ENCODE results near the gene MAP3K2. TPM values are rescaled to one million over a fixed set of nuclear protein-coding genes. Genes with fewer than 3 reads are reported as not detected.

Gene MAP3K2
- total RNA-seq, 4 donors from 2014 or later, result 51.0 to 66.1 (median 64.7) TPM

- TF ChIP-seq, protein P1, sequence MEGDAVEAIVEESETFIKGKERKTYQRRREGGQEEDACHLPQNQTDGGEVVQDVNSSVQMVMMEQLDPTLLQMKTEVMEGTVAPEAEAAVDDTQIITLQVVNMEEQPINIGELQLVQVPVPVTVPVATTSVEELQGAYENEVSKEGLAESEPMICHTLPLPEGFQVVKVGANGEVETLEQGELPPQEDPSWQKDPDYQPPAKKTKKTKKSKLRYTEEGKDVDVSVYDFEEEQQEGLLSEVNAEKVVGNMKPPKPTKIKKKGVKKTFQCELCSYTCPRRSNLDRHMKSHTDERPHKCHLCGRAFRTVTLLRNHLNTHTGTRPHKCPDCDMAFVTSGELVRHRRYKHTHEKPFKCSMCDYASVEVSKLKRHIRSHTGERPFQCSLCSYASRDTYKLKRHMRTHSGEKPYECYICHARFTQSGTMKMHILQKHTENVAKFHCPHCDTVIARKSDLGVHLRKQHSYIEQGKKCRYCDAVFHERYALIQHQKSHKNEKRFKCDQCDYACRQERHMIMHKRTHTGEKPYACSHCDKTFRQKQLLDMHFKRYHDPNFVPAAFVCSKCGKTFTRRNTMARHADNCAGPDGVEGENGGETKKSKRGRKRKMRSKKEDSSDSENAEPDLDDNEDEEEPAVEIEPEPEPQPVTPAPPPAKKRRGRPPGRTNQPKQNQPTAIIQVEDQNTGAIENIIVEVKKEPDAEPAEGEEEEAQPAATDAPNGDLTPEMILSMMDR (IDR thresholded peaks at IDR 0.05; ENCODE audit: low read depth), result no peak
These were observed 36.1 kb upstream of the MAP3K2 start for GRCh38 chr2:127423880-127424279.

DNA sequence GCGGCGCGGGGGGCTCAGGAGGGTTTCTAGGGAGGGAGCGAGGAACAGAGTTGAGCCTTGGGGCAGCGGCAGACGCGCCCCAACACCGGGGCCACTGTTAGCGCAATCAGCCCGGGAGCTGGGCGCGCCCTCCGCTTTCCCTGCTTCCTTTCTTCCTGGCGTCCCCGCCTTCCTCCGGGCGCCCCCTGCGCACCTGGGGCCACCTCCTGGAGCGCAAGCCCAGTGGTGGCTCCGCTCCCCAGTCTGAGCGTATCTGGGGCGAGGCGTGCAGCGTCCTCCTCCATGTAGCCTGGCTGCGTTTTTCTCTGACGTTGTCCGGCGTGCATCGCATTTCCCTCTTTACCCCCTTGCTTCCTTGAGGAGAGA is 35.7 kb upstream of the MAP3K2 start:
- TF ChIP-seq, protein P1 (IDR thresholded peaks at IDR 0.05; ENCODE audit: low read depth), result no peak

DNA sequence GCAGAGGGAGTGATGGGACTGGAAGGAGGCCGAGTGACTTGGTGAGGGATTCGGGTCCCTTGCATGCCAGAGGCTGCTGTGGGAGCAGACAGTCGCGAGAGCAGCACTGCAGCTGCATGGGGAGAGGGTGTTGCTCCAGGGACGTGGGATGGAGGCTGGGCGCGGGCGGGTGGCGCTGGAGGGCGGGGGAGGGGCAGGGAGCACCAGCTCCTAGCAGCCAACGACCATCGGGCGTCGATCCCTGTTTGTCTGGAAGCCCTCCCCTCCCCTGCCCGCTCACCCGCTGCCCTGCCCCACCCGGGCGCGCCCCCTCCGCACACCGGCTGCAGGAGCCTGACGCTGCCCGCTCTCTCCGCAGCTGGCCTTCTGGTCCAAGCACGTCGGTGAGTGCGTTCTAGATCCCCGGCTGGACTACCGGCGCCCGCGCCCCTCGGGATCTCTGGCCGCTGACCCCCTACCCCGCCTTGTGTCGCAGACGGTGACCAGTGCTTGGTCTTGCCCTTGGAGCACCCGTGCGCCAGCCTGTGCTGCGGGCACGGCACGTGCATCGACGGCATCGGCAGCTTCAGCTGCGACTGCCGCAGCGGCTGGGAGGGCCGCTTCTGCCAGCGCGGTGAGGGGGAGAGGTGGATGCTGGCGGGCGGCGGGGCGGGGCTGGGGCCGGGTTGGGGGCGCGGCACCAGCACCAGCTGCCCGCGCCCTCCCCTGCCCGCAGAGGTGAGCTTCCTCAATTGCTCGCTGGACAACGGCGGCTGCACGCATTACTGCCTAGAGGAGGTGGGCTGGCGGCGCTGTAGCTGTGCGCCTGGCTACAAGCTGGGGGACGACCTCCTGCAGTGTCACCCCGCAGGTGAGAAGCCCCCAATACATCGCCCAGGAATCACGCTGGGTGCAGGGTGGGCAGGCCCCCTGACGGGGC is 35.0 kb upstream of the MAP3K2 start:
- TF ChIP-seq, protein P1 (IDR thresholded peaks at IDR 0.05; ENCODE audit: low read depth), result no peak

DNA sequence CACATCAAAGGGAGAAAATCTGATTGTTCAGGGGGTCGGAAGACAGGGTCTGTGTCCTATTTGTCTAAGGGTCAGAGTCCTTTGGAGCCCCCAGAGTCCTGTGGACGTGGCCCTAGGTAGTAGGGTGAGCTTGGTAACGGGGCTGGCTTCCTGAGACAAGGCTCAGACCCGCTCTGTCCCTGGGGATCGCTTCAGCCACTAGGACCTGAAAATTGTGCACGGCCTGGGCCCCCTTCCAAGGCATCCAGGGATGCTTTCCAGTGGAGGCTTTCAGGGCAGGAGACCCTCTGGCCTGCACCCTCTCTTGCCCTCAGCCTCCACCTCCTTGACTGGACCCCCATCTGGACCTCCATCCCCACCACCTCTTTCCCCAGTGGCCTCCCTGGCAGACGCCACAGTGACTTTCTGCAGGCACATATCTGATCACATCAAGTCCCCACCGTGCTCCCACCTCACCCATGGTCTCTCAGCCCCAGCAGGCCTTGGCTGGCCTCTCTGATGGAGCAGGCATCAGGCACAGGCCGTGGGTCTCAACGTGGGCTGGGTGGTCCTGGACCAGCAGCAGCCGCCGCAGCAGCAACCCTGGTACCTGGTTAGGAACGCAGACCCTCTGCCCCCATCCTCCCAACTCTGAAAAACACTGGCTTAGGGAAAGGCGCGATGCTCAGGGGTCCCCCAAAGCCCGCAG is 34.2 kb upstream of the MAP3K2 start:
- TF ChIP-seq, protein P1 (IDR thresholded peaks at IDR 0.05; ENCODE audit: low read depth), result no peak

GRCh38 chr2:127421116-127421800 is 33.5 kb upstream of the MAP3K2 start:
- TF ChIP-seq, protein P1 (IDR thresholded peaks at IDR 0.05; ENCODE audit: low read depth), result no peak

DNA sequence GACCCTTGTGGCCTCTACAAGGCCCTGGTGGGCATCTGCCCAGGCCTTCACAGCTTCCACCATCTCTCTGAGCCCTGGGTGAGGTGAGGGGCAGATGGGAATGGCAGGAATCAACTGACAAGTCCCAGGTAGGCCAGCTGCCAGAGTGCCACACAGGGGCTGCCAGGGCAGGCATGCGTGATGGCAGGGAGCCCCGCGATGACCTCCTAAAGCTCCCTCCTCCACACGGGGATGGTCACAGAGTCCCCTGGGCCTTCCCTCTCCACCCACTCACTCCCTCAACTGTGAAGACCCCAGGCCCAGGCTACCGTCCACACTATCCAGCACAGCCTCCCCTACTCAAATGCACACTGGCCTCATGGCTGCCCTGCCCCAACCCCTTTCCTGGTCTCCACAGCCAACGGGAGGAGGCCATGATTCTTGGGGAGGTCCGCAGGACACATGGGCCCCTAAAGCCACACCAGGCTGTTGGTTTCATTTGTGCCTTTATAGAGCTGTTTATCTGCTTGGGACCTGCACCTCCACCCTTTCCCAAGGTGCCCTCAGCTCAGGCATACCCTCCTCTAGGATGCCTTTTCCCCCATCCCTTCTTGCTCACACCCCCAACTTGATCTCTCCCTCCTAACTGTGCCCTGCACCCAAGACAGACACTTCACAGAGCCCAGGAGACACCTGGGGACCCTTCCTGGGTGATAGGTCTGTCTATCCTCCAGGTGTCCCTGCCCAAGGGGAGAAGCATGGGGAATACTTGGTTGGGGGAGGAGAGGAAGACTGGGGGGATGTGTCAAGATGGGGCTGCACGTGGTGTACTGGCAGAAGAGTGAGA is 32.5 kb upstream of the MAP3K2 start:
- TF ChIP-seq, protein P1 (IDR thresholded peaks at IDR 0.05; ENCODE audit: low read depth), result no peak

All from subcutaneous adipose tissue (tissue), 4 donors.